NCI-H1930 (cell line): Measurements from ENCODE around the gene KCNG4.

Source experiments
- DNase-seq, 2 experiments: peaks; one replicate each; lab custom pipeline; 2025; lab: John Stamatoyannopoulos, UW

The KCNG4 gene

GRCh38 chr16:84182680-84183571 lies 56.9 kb downstream of the KCNG4 start:
- DNase-seq = no peak

- no peak for DNase-seq
Observed at GRCh38 chr16:84182104-84182503, 57.7 kb downstream of the KCNG4 start.

GRCh38 chr16:84181144-84181915 lies 58.5 kb downstream of the KCNG4 start:
- no peak for DNase-seq

- no peak for DNase-seq
Observed at GRCh38 chr16:84180519-84181140, 59.2 kb downstream of the KCNG4 start.

GRCh38 chr16:84179612-84180320 lies 60.0 kb downstream of the KCNG4 start:
- DNase-seq = no peak

- no peak for DNase-seq
Observed at GRCh38 chr16:84178892-84179611, 60.8 kb downstream of the KCNG4 start.

- DNase-seq = no peak
Observed at GRCh38 chr16:84178146-84178765, 61.6 kb downstream of the KCNG4 start.

GRCh38 chr16:84177741-84178073 lies 62.1 kb downstream of the KCNG4 start:
- no peak for DNase-seq

GRCh38 chr16:84176192-84177053 lies 63.4 kb downstream of the KCNG4 start:
- no peak for DNase-seq

GRCh38 chr16:84175350-84176081 lies 64.3 kb downstream of the KCNG4 start:
- peak; percentile 4 to 12 for DNase-seq

- no peak for DNase-seq
Observed at GRCh38 chr16:84174396-84174795, 65.4 kb downstream of the KCNG4 start.

GRCh38 chr16:84169765-84170310 lies 70.0 kb downstream of the KCNG4 start:
- DNase-seq = no peak
